Measurements from ENCODE around the gene BPGM.
A peak's percentile ranks its signal among the peaks of the same experiment; 100 is the strongest.

BPGM gene

GRCh38 chr7:134623193-134623592 is 23.5 kb upstream of the BPGM start:
- Mint-ChIP-seq H3K4me3 (no peak overlapping the region), H3K27ac (no peak overlapping the region), H3K27me3 (ENCODE audit: low read depth) (peaks cover 39% of the 10 kb centered on the region), H3K4me1 (ENCODE audit: low read depth) (no peaks in the 10 kb centered on the region), H3K36me3 (ENCODE audit: low read depth) (no peaks in the 10 kb centered on the region), H3K9me3 (no peaks in the 10 kb centered on the region)
- DNase-seq (ENCODE audit: low spot score) = no peak

- DNase-seq (ENCODE audit: low spot score) = no peak
- H3K36me3 Mint-ChIP-seq (ENCODE audit: low read depth) = no peaks in the 10 kb centered on the region
- H3K4me1 Mint-ChIP-seq (ENCODE audit: low read depth) = no peaks in the 10 kb centered on the region
- H3K27me3 Mint-ChIP-seq (ENCODE audit: low read depth) = peaks cover 30% of the 10 kb centered on the region
- no peak overlapping the region for H3K27ac Mint-ChIP-seq
- no peak overlapping the region for H3K4me3 Mint-ChIP-seq
- H3K9me3 Mint-ChIP-seq = no peaks in the 10 kb centered on the region
These were observed 21.1 kb upstream of the BPGM start for GRCh38 chr7:134625550-134625949.

- Mint-ChIP-seq H3K4me3 (no peak overlapping the region), H3K27ac (no peak overlapping the region), H3K27me3 (ENCODE audit: low read depth) (peaks cover 28% of the 10 kb centered on the region), H3K36me3 (ENCODE audit: low read depth) (no peaks in the 10 kb centered on the region), H3K9me3 (no peaks in the 10 kb centered on the region), H3K4me1 (ENCODE audit: low read depth) (no peaks in the 10 kb centered on the region)
- no peak for DNase-seq (ENCODE audit: low spot score)
These were observed 19.4 kb upstream of the BPGM start for GRCh38 chr7:134627109-134627774.

- H3K4me1 Mint-ChIP-seq (ENCODE audit: low read depth) = no peaks in the 10 kb centered on the region
- DNase-seq (ENCODE audit: low spot score) = no peak
- H3K4me3 Mint-ChIP-seq = no peak overlapping the region
- peaks cover 27% of the 10 kb centered on the region for H3K27me3 Mint-ChIP-seq (ENCODE audit: low read depth)
- H3K27ac Mint-ChIP-seq = no peak overlapping the region
- H3K36me3 Mint-ChIP-seq (ENCODE audit: low read depth) = no peaks in the 10 kb centered on the region
- no peaks in the 10 kb centered on the region for H3K9me3 Mint-ChIP-seq
These were observed 18.9 kb upstream of the BPGM start for GRCh38 chr7:134627775-134628153.

- Mint-ChIP-seq H3K4me3 (no peak overlapping the region), H3K27me3 (ENCODE audit: low read depth) (peaks cover 23% of the 10 kb centered on the region), H3K27ac (no peak overlapping the region), H3K9me3 (no peaks in the 10 kb centered on the region), H3K36me3 (ENCODE audit: low read depth) (no peaks in the 10 kb centered on the region), H3K4me1 (ENCODE audit: low read depth) (peaks cover 4% of the 10 kb centered on the region)
- no peak for DNase-seq (ENCODE audit: low spot score)
These were observed 17.2 kb upstream of the BPGM start for GRCh38 chr7:134629445-134629844.

GRCh38 chr7:134630237-134630636 is 16.4 kb upstream of the BPGM start:
- H3K4me3 Mint-ChIP-seq = no peak overlapping the region
- no peaks in the 10 kb centered on the region for H3K36me3 Mint-ChIP-seq (ENCODE audit: low read depth)
- no peak for DNase-seq (ENCODE audit: low spot score)
- H3K27me3 Mint-ChIP-seq (ENCODE audit: low read depth) = peaks cover 20% of the 10 kb centered on the region
- peaks cover 6% of the 10 kb centered on the region for H3K4me1 Mint-ChIP-seq (ENCODE audit: low read depth)
- H3K27ac Mint-ChIP-seq = no peak overlapping the region
- H3K9me3 Mint-ChIP-seq = no peaks in the 10 kb centered on the region

GRCh38 chr7:134630893-134631292 is 15.8 kb upstream of the BPGM start:
- Mint-ChIP-seq H3K9me3 (no peaks in the 10 kb centered on the region), H3K4me1 (ENCODE audit: low read depth) (peaks cover 11% of the 10 kb centered on the region), H3K27me3 (ENCODE audit: low read depth) (peaks cover 18% of the 10 kb centered on the region), H3K4me3 (no peak overlapping the region), H3K36me3 (ENCODE audit: low read depth) (no peaks in the 10 kb centered on the region), H3K27ac (no peak overlapping the region)
- no peak for DNase-seq (ENCODE audit: low spot score)

- DNase-seq (ENCODE audit: low spot score) = no peak
- Mint-ChIP-seq H3K9me3 (peaks cover 6% of the 10 kb centered on the region), H3K4me1 (ENCODE audit: low read depth) (peaks cover 19% of the 10 kb centered on the region), H3K27me3 (ENCODE audit: low read depth) (peaks cover 11% of the 10 kb centered on the region), H3K27ac (no peak overlapping the region), H3K4me3 (no peak overlapping the region), H3K36me3 (ENCODE audit: low read depth) (peaks cover 6% of the 10 kb centered on the region)
These were observed 14.6 kb upstream of the BPGM start for GRCh38 chr7:134632052-134632451.

- H3K9me3 Mint-ChIP-seq = peaks cover 6% of the 10 kb centered on the region
- peaks cover 5% of the 10 kb centered on the region for H3K27me3 Mint-ChIP-seq (ENCODE audit: low read depth)
- no peak for DNase-seq (ENCODE audit: low spot score)
- peaks cover 10% of the 10 kb centered on the region for H3K36me3 Mint-ChIP-seq (ENCODE audit: low read depth)
- H3K4me1 Mint-ChIP-seq (ENCODE audit: low read depth) = peaks cover 23% of the 10 kb centered on the region
- H3K4me3 Mint-ChIP-seq = no peak overlapping the region
- H3K27ac Mint-ChIP-seq = no peak overlapping the region
These were observed 13.6 kb upstream of the BPGM start for GRCh38 chr7:134632937-134633540.

- H3K4me1 Mint-ChIP-seq (ENCODE audit: low read depth) = peaks cover 39% of the 10 kb centered on the region
- peaks cover 6% of the 10 kb centered on the region for H3K9me3 Mint-ChIP-seq
- H3K27me3 Mint-ChIP-seq (ENCODE audit: low read depth) = no peaks in the 10 kb centered on the region
- H3K36me3 Mint-ChIP-seq (ENCODE audit: low read depth) = peaks cover 10% of the 10 kb centered on the region
- H3K4me3 Mint-ChIP-seq = peak overlapping the region; percentile 53
- no peak for DNase-seq (ENCODE audit: low spot score)
- peak overlapping the region; percentile 83 for H3K27ac Mint-ChIP-seq
These were observed 10.6 kb upstream of the BPGM start for GRCh38 chr7:134636008-134636449.

GRCh38 chr7:134637441-134637840 is 9.2 kb upstream of the BPGM start:
- H3K4me3 Mint-ChIP-seq = no peak overlapping the region
- no peaks in the 10 kb centered on the region for H3K27me3 Mint-ChIP-seq (ENCODE audit: low read depth)
- H3K9me3 Mint-ChIP-seq = peaks cover 18% of the 10 kb centered on the region
- H3K27ac Mint-ChIP-seq = no peak overlapping the region
- peaks cover 47% of the 10 kb centered on the region for H3K4me1 Mint-ChIP-seq (ENCODE audit: low read depth)
- no peak for DNase-seq (ENCODE audit: low spot score)
- peaks cover 12% of the 10 kb centered on the region for H3K36me3 Mint-ChIP-seq (ENCODE audit: low read depth)

GRCh38 chr7:134637934-134638719 is 8.5 kb upstream of the BPGM start:
- Mint-ChIP-seq H3K4me3 (peak overlapping the region; percentile 36), H3K27me3 (ENCODE audit: low read depth) (no peaks in the 10 kb centered on the region), H3K4me1 (ENCODE audit: low read depth) (peaks cover 44% of the 10 kb centered on the region), H3K36me3 (ENCODE audit: low read depth) (peaks cover 12% of the 10 kb centered on the region), H3K9me3 (peaks cover 18% of the 10 kb centered on the region), H3K27ac (peak overlapping the region; percentile 56)
- DNase-seq (ENCODE audit: low spot score) = no peak

GRCh38 chr7:134639061-134639460 is 7.6 kb upstream of the BPGM start:
- H3K27ac Mint-ChIP-seq = no peak overlapping the region

GRCh38 chr7:134639683-134640279 is 6.9 kb upstream of the BPGM start:
- Mint-ChIP-seq H3K27me3 (ENCODE audit: low read depth) (no peaks in the 10 kb centered on the region), H3K4me3 (no peak overlapping the region), H3K9me3 (peaks cover 18% of the 10 kb centered on the region), H3K27ac (no peak overlapping the region), H3K4me1 (ENCODE audit: low read depth) (peaks cover 44% of the 10 kb centered on the region), H3K36me3 (ENCODE audit: low read depth) (peaks cover 12% of the 10 kb centered on the region)
- no peak for DNase-seq (ENCODE audit: low spot score)

More at GRCh38 chr7:134639061-134639460, 7.6 kb upstream of the BPGM start:
- Mint-ChIP-seq H3K4me1 (ENCODE audit: low read depth) (peaks cover 42% of the 10 kb centered on the region), H3K36me3 (ENCODE audit: low read depth) (peaks cover 12% of the 10 kb centered on the region), H3K4me3 (no peak overlapping the region), H3K27me3 (ENCODE audit: low read depth) (no peaks in the 10 kb centered on the region), H3K9me3 (peaks cover 18% of the 10 kb centered on the region)
- no peak for DNase-seq (ENCODE audit: low spot score)

Measured in T-helper 2 cell treated with Interferon-gamma antibody and Interleukin-4, amounts not matched to agents 5 μg/mL and 100 μg/mL, for 36 hours (primary cell).